ENCODE results near the gene PKM.

The PKM gene

DNA sequence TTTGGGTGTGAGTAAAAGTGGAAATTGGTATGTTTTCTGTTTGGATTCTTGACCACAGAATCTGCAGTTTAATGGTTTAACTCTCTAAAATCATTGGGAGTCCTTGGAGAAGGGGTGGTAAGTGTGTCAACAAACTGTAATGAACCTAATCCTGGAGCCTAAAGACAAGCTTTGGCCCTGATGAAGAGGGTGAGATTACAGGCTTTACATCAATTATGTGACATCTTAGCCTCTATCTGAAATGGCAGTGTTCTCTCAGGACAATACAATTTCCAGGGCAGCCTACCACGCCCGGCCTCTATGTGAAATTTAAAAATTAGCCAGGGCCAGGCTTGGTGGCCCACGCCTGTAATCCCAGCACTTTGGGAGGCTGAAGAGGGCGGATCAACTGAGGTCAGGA, 4.3 kb upstream of the PKM start:
- no peak for DNase-seq (ENCODE audit: low read depth in 2 of 2)

DNA sequence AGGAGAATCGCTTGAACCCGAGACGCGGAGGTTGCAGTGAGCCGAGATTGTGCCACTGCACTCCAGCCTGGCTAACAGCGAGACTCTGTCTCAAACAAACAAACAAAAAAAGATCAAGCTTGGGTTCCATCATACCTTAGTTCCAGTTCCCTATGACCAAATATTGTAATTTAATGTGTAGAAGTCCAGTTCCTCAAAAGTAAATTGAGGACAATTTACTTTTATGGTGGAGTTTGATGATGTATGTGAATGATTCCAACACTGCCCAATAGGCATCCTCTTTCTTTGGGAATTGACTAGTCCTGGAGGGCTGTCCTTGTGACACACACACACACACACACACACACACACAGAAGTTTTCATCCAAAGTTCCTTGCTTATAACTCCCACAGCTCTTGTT, 2.8 kb upstream of the PKM start:
- no peak for DNase-seq (ENCODE audit: low read depth in 2 of 2)

DNA sequence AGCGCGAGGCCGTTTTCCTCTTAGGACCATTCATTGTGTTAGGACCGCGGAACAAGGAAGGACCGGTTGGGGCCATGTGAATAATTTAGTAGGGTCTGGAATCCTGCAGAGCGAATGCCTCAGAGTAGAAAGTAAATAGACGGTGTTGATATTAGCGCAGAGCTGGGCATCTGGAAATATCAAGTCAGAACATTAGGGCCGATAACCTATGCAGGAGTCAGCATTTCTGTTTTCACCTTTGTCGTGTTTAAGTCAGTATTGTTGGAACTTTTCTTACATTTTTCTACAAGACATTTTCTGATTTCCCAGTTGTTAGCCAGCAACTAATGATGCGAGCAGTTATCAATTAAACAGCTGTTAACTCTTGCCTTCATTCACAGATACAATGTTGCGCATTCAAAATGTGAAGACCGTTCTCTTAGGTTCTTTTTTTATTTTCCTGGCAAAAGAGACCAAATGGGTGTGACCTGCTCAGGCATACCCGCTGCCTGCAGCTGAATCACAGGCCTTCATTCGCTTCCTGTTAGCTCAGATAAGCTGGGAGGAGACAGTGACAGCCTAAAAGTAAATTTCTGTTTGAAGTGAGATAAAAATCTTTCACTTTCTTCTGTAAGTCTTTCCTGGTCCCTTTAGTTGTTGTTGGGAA, 966 bp upstream of the PKM start:
- no peak for DNase-seq (ENCODE audit: low read depth in 2 of 2)

GRCh38 chr15:72230197-72231065, 559 bp downstream of the PKM start:
- peak; percentile 79 to 94 for DNase-seq (ENCODE audit: low read depth in 2 of 2)

DNA sequence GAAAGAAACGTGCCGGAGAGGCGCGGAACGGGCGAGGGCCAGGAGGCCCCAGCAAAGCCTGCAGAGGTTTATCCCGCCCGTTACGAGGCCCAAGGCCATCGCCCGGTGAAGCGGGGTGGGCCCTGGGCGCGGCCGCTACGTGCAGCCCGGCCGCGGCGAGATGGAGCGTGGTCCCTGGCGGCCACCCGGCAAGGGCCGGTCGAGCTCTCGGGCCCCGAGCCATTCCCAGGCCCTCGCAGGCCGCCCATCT, 1.1 kb downstream of the PKM start:
- no peak for DNase-seq (ENCODE audit: low read depth in 2 of 2)

DNA sequence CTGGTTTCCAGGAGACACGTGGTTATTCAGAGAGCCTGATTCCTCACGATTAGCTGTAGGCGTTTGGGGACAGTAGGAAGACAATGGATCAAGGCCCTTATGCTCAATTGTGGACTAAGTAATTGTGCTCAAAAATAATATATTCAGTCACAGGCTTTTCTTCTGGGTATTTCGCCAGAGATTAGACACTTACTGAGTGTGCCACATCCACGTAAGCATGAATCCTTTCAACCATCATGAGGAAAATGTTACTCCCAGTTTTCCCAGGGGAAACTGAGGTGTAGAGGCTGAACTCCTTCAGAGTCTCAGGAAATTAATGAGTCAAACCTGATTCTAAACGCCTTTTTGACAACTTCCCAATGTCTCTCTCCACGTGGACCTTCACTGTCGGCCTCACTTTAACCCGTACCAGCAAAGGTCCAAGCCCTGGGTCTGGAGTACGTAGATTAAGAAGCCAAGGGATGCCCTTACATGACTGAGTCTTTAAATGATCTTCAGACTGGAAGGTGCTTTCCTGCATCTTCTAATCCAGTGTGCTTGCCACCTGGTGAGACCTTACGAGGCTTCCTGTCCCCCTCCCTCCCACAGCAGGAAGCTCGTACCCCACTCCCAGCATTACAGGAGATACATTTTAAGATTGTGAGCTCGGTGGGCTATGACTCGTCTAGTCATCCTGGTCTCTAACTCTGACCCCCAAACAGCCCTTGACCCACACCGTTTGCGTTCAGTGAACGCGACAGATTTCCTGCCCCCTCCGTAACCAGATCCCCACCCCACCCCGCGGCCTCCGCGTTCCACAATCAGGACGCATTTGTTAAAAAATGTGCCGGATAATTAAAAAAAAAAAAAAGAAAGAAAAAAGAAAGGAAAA, 1.7 kb downstream of the PKM start:
- DNase-seq (ENCODE audit: low read depth in 2 of 2) = no peak

- DNase-seq (ENCODE audit: low read depth in 2 of 2) = no peak
Measured at GRCh38 chr15:72227720-72228119, 3.3 kb downstream of the PKM start.

DNA sequence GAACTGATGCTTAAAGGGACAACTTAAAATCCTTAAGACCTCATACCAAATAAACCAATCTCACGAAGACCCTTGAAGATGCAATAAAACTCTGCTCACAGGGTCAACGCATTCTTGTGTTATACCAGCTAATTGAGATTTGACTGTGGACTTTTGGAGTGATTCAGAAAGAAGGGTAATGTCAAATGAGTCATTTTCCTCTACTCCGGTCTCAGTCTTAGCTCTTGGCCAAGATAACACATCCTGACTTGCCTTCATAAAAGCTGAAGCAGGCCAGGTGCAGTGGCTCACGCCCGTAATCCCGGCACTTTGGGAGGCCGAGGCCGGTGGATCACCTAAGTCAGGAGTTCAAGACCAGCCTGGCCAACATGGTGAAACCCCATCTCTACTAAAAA, 3.8 kb downstream of the PKM start:
- no peak for DNase-seq (ENCODE audit: low read depth in 2 of 2)

DNA sequence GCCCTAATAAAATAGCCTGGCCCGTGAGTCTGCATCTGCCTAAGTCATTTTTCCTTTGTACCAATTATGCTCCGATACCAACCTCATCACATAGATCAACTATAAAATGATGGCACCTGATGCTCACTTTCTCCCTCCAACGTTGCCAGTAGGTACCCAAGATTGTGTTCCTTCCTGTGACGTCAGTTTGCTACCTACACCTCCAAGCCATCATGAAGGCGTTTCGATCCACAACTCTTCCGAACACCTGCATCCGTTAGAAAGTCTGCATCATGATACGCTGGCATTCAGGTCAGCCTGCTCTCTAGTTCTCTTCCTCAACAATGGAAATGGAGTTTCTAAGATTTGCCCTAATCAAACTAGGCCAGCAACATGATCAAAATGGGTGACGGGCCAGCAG, 7.7 kb downstream of the PKM start:
- DNase-seq (ENCODE audit: low read depth in 2 of 2) = no peak

DNA sequence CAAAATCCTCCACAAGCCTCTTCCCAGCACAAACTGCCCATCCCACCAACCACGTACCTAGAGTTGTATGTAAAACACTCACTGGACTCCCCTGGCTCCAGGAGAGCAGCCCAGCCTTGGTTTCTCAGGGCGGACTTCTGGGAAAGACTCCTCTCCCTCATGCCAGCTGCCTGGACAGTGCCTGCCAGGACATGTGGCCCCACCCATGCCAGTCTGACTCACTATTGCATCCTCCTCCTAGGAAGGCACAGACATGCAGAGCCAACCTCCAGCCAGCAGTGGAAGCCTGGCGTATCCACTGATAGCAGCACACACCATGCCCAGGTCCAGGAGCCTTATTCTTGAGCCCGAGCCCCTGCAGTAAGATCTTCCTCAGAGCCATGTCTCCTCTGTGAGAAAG, 8.6 kb downstream of the PKM start:
- no peak for DNase-seq (ENCODE audit: low read depth in 2 of 2)

- no peak for DNase-seq (ENCODE audit: low read depth in 2 of 2)
Measured at GRCh38 chr15:72220687-72221086, 10.3 kb downstream of the PKM start.

DNA sequence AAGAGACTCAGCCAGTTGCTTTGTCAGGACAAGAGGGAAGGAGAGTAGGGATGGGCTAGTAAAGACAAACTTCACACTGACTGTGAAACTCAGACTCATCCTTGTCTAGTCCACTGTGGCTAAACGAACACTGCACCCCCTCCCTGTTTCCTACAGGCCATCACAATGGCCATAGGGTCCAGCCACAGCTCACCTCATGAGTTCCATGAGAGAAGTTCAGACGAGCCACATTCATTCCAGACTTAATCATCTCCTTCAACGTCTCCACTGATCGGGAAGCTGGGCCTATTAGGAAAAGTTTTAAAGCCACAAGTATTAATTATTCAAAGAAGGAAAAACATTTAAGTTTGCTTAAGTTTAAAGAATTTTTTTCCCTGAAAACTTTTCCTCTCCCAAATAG, 13.8 kb downstream of the PKM start:
- no peak for DNase-seq (ENCODE audit: low read depth in 2 of 2)

GRCh38 chr15:72216079-72216478, 14.9 kb downstream of the PKM start:
- DNase-seq (ENCODE audit: low read depth in 2 of 2) = no peak

DNA sequence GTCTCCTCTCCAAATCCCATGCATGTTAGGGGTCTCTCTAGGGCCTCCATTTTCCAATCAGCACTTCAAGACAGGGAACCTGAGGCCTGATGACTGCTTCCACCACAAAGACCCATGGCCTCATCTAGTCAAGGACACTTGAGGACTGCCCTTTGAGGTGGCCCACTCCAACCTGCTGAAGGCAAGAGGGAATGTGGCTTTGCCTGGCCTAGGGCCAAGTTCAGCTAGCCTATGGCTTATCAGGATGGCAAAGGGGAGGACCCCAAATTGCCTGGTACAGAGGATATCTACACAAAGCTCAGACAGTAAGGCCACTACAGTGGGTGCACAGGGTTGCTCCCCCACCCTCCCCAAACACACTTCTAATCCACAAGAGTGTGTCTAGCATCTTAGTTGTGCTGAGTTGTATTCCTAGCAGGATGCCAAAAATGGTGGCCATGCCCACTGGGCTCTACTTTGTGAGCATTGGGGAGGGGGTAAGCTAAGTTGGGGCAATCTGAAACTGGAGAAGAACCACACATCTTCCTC, 23.4 kb downstream of the PKM start:
- no peak for DNase-seq (ENCODE audit: low read depth in 2 of 2)

- no peak for DNase-seq (ENCODE audit: low read depth in 2 of 2)
Measured at GRCh38 chr15:72206677-72207000, 24.4 kb downstream of the PKM start.

DNA sequence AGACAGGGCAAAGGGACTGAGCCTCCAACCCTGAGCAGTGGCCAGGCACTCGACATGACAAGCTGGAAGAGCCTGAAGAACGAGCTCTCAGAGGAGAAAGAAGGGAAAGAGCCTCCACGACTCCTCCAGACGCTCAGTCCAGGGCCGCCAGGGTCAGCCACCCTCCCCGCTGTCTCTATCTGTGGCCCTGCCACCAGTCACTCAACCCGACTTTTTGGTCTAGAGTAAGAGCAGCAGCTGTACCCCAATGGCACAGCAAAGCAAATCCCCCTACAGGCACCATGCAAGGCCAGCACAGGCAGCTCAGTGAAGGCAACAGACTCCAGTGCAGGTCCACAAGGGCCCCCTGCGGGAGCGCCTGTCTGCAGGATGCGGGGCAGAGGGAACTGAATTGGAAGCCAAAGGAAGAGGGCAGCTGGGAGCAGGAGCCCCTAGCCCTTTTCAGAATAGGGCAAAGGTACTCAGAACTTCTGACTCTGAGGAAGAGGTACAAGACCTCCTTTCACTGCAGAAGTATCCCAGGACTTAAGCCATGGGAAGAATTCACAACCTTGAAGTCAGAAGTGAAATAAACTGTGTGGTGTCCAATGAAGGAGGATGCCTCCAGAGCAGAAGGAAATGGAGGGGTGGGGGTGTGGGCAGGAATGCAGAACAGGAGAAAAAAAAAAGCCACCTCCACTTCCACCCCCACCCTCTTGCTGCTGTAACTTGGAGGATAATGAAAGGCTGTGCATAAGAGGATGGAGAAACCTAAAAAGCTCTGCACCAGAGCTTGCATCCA, 24.9 kb downstream of the PKM start:
- no peak for DNase-seq (ENCODE audit: low read depth in 2 of 2)

DNA sequence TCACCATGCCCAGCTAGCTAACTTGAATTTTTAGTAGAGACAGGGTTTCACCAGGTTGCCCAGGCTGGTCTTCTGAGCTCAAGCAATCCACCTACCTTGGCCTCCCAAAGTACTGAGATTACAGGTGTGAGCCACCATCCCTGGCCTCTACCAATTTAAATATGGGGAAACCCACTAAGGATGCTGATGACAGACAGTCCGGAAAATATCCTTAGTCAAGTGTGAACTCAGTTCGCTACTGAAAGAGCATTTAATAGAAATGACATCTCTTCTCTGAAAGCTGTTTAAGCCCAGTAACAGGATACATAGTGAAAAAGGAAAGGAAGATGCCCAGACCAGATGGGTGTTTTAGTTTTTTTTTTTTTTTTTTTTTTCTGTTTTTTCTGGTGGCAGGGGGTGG, 25.7 kb downstream of the PKM start:
- DNase-seq (ENCODE audit: low read depth in 2 of 2) = no peak

GRCh38 chr15:72203507-72203837, 27.5 kb downstream of the PKM start:
- DNase-seq (ENCODE audit: low read depth in 2 of 2) = no peak

DNA sequence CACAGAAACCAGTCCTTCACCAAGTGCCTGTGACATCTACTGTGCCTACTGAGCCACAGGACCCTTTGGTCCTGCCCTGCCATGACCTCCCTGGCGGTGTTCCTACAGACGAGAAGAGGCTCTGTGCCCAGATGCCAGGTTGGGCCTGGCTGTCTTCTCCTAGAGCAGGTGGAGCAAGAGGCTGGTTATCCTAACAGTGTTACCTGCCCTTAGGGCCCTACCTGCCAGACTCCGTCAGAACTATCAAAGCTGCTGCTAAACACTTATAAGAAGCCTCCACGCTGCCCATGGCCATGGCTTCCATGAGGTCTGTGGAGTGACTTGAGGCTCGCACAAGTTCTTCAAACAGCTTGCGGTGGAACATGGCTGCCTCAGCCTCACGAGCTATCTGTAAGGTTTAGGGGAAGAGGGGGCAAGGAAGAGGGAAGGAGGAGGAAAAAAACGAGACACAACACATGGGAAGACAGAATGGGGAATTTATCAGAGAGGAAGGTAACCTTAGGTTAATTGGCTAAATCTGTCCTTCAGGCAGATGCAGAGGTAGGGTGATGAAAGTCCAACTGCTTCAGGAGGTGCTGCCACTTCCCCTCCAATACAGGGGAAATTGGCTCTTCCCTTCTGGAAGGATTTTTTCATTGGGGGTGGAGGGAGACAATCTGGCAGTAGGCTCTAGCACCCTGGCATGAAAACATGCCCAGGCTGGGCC, 28.0 kb downstream of the PKM start:
- DNase-seq (ENCODE audit: low read depth in 2 of 2) = no peak

DNA sequence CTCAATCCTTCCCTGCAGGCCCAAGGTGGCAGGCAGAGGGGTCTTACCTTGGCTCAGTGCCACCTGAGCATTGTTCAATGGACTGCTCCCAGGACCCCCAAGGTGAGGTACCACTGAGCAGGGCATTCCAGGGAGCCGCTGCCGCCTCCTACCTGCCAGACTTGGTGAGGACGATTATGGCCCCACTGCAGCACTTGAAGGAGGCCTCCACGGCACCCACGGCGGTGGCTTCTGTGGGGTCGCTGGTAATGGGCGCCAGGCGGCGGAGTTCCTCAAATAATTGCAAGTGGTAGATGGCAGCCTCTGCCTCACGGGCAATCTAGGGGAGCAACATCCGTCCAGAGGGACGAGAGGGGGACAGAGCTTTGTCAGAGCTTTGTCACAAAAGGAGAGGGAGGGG, 28.7 kb downstream of the PKM start:
- no peak for DNase-seq (ENCODE audit: low read depth in 2 of 2)

DNA sequence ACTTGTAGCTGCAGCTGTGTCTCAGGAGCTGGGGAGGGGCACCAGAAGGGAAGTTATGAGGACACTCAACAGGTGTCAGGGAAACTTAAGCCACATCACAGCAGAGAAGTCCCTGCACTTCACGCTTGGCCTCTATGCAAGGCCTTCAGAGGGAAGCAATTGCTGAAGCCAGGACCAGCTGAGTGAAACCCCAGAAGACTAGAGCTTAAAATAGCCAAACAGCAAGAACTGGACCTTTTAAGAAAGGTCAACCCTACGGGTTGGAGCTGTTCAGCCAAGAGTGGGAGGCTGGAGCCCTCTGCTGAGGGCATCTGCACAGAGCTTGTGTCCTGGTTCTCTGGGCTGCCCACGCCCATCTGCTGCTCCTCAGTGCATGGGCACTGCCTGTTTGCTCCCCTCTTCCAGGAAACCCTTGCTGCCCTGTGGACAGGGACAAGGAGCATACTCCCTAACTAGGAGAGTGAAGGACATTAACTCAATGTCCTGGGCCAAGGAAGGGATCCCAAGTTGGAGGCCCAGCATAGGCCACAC, 29.5 kb downstream of the PKM start:
- no peak for DNase-seq (ENCODE audit: low read depth in 2 of 2)
